CD4-positive, alpha-beta T cell treated with Interleukin-17A for 1 hour (primary cell): ENCODE data around the gene MEIOSIN.
A peak's percentile ranks its signal among the peaks of the same experiment; 100 is the strongest.
"Not testable (repeated sequence)": the region's sequence is repeated elsewhere in the genome, so short reads cannot be mapped to it uniquely, and the experiment has no call there.

Source experiments
- DNase-seq: peaks from one replicate; pipeline ENCODE4 v3.0.0-alpha.2; 2020

MEIOSIN gene

DNA sequence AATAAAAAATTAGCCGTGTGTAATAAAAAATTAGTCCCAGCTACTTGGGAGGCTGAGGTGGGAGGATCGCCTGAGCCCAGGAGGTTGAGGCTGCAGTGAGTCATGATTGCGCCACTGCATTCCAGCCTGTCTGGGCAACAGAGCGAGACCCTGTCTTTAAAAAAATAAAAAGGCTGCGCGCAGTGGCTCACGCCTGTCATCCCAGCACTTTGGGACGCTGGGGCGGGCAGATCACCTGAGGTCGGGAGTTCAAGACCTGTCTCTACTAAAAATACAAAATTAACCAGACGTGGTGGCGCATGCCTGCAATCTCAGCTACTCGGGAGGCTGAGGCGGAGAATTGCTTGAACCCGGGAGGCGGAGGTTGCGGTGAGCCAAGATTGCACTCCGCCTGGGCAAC is 4.6 kb upstream of the MEIOSIN start:
- DNase-seq = not testable (repeated sequence)

DNA sequence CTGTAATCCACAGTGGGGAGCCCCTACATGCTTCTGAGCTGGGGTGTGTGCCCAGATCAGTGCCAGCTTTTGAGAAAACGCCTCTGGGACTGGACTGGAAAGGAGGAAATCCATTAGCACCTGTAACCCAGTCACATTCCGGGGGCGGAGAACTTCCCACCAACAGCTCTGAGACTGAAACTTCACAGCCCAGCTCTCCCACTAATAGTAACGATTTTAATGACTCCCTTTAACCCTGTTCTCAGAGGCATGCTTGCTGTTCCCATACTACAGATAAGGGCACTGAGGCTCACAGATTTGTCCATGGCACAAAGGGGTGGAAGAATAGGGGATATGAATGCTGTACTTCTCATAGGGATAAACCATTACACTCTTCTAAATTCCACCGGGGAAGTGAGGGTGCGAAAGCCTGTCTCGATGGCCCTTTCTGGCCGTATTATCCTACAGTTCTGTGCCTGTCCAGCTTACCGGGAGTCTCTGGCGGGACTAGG is 3.4 kb upstream of the MEIOSIN start:
- DNase-seq = no peak

DNA sequence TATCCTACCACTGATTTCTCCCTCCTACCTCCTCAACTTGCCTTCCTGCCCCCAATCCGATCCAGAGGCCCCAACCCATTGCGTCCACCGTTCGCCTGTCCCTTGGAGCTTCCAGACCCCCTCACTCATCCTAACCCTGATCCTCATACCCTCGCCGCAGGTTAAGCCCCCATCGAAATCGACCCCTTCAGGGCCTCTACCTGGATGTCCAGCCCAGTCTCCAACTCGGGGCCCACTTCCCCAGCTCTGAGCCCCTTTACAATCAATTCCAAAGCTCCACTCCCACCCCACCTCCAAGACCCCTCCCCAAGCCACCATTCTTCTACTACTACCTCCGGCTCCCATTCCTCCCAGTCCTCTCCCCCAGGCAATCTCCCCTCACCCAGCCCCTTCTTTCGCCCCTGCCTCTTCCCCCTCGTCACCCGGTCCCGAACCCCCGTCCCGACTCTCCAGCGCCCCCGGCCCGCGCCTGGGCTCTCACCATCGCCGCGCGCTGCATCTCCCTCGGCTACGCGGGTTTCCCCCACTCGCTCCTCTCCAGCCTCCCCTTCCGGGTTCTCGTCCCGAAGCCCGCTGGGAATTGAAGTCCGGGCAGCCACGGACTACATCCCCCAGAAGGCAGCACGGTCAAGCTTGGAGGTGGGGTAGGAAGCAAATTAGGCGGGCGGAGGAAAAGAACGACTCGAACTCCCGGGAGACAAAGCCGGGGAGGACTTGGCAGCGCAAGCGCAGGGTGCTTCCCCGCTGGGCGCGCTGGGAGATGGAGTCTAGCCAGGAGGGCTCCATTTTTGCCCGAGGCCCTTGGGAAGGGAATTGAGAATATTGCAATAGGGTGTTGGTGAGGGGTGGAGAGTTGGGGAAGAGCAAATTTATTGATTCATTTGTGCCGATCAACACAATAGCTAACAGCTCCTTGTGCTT is 2.6 kb upstream of the MEIOSIN start, which contains the start of gene FBXO46:
TSS of gene FBXO46 (minus strand) at position 529 of the 921 bp plus-strand sequence. CDS start 17,401 bp downstream, outside the sequence.
- peak; percentile 97 for DNase-seq

DNA sequence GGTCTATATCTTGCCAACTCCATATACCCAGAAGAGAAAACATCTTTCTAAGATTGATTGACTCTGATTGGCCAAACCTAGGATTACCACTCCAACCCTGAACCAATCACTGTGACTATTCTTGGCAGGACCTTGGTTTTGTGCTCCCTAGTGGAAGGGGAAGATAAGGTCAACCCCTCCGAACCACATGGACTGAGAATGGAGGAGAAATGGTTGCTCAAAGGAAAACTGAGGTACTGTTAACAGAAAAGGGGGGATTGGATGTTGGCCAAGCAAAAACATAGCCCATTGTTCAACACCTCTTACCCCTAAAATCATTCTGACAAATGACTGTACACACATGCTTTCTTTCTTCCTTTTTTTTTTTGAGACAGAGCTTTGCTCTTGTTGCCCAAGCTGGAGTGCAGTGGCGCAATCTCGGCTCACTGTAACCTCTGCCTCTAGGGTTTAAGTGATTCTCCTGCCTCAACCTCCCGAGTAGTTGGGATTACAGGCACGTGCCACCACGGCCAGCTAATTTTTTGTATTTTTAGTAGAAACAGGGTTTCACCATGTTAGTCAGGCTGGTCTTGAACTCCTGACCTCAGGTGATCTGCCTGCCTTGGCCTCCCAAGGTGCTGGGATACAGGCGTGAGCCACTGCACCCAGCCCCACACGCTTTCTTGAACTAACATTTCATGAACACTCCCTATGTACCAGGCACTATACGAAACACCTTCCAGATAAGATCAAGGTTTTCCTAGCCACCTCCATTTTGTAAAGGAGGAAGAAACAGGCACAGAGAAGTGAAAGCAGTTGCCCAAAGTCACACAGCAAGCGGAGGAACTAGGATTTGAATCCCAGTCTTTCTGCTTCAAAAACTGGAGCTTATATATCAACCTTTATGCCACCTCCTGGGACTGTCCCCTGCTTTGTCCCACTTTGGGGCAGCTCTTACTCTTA is 6.5 kb downstream of the MEIOSIN start:
- DNase-seq = no peak

DNA sequence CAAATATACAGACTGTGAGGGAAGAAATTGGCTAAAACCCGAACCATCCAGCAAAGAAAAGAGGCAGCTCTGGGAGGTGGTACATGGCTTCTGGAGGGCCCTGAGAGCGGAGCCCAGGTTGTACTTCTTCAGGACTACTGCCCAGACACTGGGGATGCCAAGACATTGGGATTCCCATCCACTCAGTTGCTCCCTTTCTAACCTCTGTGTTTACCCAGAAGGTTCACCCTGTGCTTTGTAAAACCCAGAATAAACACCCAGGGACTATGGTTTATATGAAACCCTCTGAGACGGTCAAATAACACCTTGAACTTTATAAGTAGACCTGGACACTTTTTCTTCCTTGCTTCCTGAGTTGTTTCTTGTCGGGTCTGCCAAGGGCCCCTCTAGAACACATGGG is 9.7 kb downstream of the MEIOSIN start:
- DNase-seq = no peak

DNA sequence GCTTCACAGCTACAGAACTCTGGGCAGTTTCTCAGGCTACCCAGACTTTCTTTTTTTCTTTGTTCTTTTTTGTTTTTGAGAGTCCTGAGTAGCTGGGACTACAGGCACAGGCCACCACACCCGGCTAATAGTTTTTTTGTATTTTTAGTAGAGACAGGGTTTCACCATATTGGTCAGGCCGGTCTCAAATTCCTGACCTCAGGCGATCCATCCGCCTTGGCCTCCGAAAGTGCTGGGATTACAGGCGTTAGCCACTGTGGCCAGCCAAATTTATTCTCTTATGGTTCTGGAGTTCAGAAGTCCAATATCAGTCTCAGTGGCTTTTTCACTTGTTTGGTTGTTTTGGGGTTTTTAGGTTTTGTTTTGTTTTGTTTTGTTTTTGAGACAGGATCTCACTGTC is 12.4 kb downstream of the MEIOSIN start:
- DNase-seq = no peak

DNA sequence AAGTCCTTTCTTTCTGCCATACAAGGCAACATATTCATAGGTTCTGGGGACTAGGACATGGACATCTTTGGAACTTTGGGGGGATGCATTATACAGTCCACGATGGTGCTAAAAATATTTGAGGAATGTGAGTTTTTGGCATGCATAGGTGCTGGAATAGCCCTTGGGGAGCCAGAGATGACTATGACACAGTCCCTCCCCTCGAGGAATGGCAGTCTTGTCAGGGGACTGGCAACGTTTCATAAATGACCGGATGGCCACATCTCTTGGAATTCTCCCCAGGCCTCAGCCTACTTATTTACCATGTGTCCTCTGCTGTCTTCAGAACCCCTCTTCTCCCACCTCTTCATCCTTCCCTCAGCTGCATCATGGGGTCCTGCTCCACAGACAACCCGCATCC is 13.6 kb downstream of the MEIOSIN start:
- DNase-seq = no peak

DNA sequence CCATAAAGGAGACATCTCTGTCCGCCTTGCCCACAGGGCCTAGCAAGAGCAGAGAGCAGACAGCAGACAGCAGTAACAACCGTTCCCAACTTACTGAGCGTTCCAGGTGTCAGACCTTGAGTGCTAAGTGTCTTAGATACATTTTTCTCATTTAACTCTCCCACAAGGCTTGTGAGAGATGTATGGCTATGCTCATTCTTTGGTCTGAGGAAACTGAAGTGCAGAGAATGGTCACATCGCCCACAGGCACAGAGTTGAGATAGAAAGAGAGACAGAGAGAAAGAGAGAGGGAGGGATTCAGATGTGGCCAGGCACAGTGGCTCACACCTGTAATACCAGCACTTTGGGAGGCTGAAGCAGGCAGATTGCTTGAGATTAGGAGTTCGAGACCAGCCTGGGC is 14.3 kb downstream of the MEIOSIN start:
- DNase-seq = no peak

DNA sequence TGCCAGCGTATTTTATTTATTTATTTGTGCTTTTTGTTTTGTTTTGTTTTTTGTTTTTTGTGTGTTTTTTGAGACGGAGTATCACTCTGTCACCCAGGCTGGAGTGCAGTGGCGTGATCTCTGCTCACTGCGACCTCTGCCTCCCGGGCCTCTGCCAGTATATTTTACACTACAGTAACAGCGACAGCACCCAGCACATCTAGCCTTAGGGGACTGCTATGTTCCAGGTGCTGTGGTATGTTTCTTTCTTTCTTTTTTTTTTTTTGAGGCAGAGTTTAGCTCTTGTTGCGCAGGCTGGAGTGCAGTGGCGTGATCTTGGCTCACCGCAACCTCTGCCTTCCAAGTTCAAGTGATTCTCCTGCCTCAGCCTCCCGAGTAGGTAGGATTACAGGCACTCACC is 18.2 kb downstream of the MEIOSIN start:
- DNase-seq = not testable (repeated sequence)

DNA sequence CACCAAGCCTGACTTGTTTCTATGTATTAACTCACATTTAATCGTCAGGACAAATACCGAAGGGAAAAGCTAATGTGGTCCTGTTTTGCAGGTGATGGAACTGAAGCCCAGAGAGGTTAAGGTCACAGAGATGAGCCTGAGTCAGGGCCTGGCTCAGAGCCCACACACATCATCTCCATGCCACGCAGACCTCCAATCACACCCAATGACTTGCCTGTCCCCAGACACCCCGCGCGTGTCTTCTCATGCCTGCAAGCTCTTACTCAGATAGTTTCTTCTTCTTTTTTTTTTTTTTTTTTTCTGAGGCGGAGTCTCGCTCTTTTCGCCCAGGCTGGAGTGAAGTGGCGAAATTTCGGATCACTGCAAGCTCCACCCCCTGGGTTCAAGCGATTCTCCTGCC is 19.4 kb downstream of the MEIOSIN start:
- DNase-seq = no peak

DNA sequence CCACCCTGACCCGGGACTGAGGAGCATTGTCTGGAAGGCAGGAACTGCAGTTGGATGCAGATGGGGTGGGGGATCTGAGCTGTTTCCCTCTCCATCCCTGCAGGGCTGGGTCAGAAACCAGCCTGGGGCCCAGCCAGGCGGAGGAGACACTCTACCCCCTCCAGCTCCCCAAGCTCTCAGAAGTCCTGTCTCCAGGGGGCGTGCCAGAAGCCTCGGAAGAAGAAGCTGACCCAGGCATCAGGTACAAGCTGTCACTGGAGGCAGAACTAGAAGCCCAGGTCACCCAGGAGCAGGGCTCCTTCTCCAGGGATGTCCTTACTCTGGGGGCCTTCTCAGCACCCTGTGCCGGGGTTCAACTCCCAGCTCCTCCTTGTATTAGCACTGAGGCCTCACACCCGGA is 20.3 kb downstream of the MEIOSIN start:
- DNase-seq = no peak

DNA sequence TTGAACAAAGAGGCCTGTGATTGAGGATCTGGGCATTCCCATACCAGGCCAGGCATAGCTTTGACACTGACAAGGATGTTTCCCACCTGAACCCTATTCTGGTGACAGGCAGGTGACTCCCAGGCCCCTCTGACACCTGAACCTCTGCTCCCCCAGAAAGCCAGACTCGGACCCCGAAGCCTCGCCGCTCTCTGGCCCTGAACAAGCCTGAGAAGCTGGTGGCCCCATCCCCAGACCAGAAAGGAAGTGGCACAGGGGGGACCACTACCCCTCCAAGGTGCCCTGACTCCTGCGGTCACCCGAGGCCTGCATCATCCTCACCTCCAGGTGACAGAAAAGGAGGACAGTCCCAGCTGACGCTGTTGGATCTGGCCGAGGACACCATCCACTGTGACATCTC is 21.1 kb downstream of the MEIOSIN start:
- no peak for DNase-seq

DNA sequence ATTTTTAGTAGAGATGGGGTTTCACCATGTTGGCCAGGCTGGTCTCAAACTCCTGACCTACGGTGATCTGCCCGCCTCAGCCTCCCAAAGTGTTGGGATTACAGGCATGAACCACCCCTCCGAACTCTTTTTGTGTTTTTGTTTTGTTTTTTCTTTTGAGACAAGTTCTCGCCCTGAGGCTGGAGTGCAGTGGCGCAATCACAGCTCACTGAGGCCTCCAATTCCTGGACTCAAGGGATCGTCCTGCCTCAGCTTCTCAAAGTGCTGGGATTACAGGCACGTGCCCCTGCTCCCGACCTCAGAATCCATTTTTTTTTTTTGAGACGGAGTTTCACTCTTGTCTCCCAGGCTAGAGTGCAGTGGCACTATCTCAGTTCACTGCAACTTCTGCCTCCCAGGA is 24.5 kb downstream of the MEIOSIN start:
- no peak for DNase-seq

DNA sequence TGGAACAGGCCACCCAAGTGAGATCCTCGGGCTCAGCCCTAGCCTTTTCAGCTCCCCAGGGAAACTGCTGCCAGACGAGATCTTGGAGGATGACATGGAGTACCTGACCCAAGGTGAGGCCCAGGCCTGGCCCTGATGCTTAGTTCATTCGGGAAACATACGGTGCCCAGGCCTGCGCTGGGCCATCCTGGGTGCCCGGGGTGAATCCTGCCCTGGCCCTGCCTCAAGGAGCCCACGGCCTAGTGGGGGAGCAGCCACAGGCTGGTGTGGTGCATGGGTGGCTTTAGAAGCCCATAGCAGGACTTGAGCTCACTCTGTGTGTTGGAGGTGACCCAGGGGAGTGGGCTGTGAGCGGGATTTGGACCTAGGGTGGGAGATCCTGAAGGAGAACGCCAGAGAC is 25.7 kb downstream of the MEIOSIN start:
- no peak for DNase-seq

DNA sequence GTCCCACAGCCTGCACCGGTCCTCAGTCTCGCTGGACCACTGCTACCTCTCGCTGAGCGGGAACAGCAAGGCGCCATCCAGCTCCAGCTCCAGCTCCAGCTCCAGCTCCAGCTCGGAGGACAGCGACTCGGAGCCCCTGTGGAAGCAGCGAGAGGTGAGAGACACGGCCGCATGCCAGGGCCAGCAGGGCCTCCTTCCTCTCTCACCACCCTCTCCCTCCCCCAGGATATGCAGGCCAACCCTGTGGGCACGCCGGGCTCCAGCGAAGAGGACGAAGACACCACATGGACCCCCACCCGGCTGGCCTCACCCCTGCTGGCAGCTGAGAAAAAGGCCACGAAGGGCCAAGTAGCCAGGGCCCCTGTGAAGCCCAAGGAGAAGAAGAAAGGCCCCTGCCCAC is 28.5 kb downstream of the MEIOSIN start:
- no peak for DNase-seq

DNA sequence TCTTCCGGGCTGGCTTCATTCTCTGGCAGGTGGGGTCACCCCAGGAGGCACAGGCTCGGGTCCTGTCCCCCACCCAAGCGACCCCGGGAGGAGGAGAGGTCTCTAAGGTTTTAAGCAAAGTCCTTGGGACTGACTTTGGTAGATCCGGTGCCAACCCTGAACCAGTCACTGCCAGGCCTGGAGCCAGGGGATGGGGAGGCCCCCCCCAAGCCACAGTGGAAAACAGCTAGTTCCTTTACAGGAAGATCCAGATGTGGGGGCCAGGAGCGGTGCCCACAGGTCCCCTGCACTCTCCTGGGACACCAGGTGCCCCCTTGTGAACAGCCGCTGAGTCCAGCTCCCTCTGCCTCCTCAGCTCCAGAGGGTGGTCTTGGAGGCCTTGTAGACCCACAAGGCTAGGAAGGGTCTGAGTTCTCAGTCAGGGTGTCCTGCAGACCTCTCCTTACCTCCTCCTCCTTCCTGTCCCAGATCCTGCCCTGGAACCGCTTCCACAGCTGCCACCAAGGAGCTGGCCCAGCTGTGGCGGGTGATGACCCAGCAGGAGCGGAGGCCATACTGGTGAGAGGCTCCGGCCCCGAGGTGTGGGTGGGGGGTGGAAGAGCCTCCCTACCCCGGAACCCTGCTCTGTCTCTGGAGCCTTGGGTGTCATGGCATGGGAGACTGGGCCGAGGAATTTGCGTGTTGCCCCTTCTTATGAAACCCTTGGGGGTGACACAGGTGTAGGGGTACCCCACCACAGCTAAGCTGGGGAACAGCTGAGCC is 29.8 kb downstream of the MEIOSIN start:
- no peak for DNase-seq

DNA sequence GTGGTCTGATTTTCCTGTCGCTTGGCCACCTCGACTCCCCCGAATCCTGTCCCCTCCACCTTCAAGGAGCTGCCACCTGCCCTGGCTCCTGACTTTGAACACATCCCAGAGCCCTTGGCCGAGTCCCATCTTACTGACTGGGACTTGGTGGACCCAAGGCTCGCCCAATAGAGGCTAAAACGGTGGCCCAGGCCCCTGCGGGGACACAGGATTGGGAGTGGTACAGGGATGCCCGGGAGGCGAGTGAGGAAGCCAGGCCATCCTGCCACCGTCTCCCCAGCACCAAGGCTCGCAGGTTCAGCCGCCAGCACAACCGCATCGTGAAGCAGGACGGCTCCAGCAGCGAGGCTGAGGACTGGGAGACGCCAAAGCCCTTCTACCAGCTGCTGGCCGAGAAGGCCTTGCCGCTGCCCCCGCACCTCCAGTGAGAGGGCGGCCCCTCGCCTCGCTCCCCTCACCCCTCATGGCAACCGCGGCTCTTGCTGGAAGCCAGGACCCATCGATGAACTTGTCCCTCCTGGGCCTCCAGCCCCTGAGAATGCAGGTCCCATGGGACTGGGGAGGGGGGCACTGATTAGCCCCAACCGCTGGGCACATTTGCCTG is 30.6 kb downstream of the MEIOSIN start:
- no peak for DNase-seq

DNA sequence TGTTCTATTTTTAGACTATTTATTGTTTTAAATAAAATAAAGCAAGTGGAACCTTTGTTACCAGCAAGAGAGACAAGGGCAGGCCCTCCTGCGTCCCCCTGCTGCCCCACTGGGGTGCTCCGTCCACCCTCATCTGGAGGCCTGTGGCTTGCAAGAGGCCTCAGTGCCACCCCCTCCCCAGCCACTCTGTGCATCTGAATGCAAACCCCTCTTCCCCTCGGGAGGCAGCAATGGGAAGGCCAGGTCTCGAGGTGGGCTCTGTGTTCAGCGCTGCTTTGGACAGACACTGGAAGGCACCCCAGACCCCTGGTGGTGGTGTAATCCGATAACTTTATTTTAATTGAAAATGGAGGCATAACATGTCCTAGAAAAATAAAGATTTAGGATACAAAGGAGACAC is 31.2 kb downstream of the MEIOSIN start:
- DNase-seq = no peak

DNA sequence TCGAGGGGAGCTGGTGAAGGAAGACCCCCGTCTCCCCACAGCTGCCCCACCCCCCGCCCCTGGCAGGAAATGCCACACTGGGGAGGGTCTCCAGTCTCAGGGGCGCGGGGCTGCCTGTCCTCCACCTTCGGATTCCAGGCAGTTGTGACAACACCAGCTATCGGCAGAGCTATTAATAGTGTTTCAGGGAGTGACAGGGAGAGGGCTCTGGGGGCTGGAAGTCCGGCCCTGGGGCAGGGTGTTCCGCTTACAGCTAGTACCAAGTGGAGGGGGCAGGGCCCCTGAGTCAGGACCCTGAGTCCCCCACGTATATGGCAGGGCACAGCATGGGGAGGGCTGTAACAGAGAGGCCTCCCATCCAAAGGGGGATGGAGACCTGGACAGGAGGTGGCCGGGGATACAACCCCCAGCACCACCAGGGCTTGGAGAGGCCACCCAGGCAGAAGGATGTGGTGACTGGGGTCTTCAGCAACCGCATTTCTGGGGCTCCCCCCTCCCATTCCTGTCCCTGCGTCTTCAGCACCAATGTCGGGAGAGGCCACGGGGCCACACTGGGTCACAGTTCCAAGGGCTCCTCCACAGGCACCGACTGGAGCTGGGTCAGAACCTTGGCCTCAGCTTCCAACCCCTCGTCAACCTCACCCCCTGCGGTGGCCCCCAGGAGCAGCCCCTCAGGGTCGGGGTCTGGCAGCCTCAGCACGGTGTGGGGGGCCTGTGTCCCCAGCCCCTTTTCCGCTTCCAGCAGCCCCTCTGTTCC is 31.9 kb downstream of the MEIOSIN start:
- DNase-seq = no peak

DNA sequence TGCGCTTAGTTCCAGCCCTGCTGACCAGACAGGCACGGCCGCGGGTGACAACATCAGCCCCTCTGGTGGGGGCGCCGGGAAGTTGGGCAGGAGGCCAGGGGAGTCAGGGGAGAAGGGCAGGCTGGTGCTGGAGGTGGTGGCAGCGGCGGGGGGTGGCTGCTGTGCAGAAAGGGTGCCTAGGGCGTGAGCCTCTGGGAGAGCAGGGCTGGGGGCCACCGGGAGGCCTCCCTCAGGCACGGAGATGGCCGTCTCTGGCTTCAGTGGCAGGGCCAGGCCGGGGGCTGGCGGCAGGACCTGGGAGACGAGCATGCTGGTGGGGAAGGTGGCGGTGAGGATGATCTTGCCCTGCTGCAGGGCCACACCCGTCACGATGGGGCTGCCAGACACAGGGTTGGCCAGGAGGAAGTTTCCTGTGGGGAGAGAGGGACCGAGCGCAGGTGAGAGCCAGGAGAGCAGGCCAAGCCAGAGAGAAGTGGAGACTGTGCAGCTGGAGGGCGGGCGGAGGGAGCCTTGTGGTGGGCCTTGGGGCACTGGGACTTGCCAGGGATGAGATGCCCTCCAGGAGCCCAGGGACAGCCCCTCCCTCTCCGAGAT is 32.6 kb downstream of the MEIOSIN start:
- no peak for DNase-seq

DNA sequence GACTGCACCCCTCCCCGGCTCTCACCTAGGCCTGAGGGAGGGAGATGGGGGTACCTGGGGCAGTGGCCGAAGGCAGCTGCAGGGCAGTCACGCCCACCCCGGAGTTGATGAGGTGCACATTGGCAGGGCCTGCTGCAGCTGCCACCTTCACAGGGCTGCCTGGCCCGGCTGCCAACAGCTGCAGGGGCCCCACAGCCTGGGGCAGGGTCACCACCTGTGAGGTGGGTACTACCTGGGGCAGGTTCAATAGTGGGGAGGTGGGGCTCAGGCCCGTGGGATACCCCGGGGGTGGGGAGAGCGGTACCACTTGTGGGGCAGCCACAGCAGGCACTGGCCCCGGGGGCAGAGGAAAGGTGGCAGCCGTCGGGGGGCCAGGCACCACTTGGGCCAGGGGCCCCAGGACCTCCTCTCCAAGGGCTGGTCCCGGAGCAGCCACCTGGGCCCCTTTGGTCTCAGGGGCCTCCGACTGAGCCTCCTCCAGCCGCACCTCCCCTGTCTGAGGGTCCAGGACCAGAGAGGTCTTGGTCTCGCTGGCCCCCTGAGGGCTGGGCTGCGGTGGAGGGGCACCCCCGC is 33.1 kb downstream of the MEIOSIN start:
- DNase-seq = no peak
